GM19023 (cell line): ENCODE data around the gene CYP21A2.

Source experiments
- ATAC-seq: cut with Tn5 transposase; IDR thresholded peaks from one replicate; pipeline ENCODE4 v1.9.1; 2021; ENCODE audit warnings: mild to moderate bottlenecking, moderate library complexity; ENCODE audit not compliant: unreplicated experiment

The CYP21A2 gene

DNA sequence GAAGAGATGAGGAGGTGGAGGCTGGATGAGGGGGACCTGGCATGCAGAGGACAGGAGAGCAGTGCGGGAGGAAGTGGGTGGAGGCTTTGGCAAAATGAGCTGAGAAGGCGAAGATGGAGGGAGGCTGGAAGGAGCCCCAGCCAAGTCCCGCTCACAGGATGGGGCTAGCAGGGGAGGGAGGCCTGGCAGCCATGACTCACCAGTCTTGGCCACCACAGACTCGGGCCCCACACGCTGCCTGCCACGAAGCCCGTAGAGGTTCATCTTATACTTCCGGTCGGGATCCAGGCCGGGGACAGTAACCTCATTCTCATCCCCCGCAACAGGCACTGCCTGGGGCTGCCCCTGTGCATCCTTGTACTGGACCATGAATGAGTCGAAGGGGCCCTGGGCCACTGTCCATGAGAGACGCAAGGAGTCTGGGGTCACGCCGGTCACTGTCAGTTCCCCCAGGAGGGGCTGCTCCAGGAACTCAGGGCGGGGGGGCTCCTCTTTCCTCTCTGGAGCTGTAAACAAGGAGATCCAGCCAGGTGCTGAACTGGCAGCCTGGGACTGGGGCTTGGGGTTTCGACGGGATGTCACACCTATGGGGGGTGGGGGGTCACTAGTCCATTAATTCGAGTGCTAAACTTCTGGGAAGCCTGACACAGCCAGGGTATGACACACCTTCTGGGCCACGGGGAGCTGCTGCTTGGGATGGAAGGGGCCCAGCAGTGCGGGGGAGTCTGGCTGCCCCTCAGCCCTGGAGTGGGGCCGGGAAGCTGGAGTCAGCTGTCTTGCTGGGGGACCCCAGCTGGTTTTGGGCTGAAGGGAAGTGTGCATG is 43.2 kb downstream of the CYP21A2 start:
- ATAC-seq = no peak

DNA sequence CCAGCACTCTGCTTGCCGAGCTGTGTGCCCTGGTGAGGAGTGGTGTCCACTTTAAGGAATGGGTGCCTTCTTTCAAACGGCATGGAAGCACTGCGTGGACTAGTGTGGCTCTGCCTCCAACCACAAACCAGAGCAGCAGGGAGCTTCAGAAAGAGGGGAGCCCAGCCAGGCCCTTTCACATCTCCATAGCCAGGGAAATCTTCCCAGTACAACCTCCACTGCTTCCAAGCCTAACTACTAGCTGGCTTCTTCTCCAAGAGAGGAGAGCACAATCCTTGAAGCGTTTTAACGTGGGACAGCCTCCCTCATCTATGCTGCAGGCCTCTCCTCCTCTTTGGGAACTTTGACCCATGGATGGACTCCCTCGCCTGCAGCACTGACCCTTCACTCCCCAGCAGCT is 44.3 kb downstream of the CYP21A2 start:
- no peak for ATAC-seq

DNA sequence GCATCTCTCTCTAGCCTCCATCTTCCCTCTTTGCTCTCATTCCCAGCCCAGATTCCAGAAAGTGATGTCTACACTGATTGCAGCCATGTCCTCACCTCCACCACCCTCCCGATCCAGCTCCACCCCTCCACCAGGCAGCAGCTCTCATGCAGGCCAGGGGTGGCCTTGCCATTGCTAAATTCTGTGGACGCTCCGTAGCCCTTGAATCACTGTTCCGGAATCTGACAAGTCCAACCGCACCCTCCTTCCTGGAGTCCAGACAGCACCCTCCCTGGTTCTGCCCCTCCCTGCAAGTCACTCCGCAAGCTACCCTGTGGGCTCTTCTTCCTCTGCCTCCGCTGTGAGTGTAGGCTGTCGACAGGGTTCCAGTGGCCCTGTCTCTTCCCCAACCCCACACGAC is 44.7 kb downstream of the CYP21A2 start:
- ATAC-seq = no peak

DNA sequence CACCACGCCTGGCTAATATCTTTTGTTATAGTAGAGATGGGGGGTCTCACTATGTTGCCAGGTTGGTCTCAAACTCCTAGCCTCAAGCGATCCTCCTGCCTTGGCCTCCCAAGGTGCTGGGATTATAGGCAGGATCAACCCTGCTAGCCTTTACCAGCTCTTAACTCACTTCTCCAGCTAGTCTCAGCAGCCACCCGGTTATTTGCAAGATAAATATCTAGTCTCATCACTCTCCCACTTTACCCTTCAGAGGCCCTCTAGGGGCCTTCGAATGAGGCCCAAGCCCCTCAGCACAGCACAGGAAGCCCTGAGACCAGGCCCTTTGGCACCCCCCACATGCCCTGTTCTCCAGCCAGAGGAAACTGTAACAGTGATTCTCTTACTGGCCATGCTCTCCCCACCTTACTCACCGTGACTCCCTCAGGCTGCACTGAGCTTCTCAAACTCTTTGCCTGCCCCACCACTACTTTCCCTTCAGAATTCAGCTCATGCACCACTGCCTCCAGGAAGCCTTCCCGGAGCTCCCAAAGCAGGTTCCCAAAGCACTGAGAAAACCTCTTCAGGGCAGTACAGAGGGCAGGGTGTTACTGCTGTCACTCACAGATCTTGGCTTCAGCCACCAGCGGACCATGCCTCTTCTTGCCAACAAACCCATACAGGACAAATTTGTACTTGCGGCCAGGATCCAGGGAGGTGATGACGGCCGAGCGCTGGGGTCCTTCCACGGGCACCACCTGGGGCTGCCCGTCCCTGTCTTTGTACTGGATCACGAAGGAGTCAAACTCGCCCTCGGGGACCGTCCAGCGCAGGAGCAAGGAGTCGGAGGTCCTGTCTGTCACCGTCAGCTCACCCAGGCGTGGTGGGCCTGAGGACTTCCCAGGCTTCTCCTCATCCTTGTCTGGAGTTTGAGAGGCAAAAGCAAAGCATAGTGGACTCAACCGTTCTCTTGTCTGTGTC is 45.9 kb downstream of the CYP21A2 start:
- no peak for ATAC-seq

DNA sequence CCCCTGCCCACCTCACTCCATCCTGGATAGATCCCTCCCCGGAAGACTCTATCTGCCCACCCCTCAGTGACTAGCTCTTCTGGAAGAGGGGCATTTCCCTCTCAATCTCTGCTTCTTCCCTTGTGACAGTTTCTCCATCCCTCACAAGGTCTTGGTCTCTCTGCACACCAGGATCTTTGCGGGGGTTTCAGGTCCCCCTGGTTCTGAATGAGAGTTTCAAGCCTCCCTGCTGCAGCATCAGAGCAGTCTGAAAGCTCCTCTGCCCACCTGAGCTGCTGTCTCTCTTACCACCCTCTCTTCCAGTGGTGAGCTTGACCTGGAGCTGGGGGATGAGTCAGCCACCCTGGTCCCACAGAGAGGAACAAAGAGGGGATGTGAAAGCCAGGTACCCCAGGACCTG is 46.6 kb downstream of the CYP21A2 start:
- ATAC-seq = no peak

DNA sequence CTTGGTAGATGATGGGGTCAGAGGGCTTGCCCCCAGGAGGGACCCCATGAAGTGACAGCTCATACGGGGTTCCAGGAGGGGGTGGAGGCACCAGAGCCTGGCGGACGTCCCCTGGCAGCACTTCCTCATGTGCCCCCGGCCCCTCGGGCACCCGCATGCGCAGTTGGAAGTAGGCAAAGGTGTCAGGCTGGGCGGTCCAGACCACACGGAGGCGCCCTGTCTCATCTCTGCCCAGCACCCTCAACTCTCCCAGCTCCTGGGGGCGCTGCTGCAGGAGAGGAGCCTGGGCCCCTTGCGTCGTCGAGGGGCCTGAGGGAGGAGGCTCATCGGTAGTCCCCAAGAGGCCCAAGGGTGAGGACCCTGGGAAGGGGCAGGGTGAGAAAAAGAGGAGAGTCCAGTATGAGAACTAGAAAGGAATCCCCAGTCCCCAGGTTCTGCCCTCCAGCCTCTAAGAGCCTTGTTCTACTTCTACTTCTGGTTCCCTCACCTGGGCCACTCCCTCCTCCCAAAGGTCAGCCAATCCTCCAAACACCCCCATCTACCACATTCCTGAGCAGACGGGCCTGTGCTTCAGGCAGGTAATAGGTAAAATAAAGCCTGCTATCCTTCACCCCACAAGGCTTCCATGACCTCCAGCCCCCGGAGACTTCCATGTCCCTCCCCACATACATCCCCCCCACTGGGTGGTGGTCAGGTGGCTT is 47.7 kb downstream of the CYP21A2 start:
- ATAC-seq = no peak

DNA sequence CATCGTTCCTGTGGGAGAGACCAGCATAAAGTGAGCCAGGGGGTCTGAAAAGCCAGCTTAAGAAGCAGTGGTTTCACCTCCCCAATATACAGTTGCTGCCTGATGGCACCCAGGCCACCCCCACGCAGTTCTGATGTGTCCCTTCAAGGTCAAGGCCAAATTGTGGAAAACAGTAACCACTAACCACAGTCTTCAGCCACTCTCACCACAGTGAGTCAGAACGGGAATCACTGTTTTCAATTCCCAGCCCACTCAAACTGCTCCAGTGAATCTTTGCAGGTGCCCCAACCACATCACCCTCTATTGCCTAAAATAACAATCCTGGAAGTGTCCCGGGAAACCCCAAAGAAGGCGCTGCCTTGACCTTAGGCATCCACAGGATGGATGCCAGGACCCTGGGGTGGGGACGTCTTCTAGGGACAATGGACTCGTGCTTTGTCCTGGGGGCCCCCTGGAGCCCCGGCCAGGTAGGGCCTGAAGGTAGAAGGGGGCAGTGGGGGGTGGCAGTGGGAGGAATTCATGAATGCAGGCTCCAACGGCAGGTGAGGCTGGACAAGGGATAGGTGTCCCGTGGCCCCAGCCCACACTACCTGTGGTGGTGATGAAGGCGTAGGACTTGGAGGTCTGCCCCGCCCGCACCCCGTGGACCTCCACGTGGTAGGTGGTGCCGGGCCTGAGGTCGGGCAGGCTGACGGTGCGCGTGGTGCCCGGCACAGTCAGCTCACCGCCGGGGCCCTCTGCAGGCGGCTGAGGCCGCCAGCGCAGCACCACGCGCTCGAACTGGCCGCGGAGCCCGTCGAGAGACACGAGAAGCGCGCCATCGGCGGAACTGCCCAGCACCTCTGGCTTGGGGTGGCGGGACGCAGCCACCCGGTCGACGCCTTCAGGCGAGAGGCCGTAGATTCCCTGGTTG is 48.7 kb downstream of the CYP21A2 start:
- ATAC-seq = peak; percentile 51

DNA sequence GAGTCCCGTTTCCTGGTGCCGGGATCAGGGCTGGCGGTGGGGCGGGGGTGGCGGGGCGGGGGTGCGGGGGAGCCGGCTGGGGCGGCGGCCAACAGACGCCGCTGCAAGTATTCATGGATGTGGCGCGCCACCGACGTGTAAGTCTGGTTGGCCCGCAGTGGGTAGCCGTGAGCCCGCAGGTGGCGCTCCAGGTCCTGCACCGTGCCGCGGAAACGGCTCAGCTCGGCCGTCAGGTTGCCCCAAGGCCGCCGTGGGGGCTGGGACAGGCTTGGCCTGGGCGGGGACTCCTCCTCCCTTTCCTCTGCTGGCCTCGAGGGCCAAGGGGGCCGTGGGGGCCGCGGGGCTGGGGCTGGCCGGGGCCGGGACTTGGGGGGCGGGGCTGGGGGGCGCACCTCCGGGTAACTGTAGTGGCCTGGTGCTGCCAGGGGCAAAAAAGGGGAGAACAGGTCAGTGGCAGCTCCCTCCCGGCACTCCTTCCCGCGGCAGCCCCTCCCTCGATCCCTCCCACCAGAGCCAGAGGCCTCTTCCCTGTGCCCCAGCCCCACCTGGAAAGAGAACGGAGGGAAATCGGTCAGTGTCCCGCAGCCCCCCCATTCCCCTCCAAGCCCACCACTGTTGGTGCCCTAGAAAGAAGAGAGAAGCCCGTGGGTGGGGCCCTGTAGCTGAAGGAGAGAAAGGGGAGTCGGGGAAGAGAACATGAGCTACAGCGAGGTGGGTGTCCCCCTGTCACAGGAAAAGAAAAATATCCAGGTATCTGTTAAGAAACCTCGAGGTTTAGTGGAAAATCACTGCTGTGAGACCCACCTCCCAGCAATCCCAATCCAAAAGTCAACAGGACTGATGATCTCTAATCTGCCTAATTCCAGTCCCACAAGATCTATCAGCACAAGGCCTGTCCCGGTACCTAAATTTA is 49.6 kb downstream of the CYP21A2 start:
- ATAC-seq = peak; percentile 28

DNA sequence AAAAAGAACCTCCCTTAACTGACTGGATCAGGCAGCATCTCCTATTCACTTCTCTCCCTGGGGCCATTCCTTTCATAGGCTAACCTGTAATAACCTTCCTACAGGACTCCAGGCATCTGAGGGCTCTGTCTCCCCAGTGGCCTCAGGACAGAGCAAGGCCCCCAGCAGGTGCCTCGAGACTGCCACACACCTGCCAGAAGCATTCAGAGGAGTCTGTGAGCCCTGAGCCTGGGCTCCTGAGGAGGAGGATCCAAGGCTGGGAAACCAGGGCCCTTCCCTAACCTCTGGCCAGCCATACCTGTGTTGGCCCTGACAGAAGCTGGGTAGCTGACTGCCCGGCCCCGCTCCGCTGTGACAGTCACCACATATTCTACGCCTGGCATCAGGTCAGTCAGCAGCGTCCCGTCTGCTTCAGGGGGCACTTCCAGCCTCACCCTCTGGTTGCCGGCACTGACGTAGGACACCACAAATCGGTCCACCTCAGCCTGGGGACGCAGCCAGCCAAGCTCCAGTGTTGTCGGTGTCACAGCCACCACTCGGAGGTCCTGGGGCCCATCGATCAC is 50.4 kb downstream of the CYP21A2 start:
- ATAC-seq = no peak

DNA sequence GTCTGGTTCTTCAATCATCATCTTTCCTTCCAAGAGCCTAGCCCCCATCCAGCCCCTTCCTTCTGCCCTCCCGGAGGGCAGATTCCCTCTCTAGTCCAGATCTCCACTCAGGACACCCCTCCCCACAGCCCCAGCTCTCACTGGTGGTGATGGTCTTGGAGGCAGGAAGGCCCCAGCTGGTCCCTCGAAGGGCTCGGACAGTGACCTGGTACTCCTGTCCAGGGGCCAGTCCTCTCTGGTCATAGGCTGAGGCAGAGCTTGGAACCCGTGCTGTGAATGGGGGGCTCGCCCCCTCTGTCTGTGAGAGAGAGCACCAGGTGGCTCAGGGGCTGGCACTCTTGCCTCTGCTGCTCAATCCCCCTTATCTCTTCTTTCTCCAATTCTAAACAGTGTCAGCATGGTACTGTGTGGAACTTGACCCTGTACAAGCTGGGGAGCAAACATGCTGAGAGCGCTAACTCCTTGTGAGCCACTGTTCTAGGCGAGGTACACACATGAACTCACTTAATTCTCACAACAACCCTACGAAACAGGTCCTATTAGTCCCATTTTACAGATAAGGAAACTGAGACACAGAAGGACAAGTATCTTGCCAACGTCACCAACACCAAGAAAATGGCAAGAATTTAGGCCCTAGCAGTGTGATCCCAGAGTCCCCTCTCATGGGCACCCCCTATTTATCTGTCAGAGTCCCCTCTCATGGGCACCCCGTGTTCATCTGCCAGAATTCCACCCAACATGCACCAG is 51.0 kb downstream of the CYP21A2 start:
- ATAC-seq = no peak
